Body of pancreas (tissue), 4 donors: ENCODE measurements around the gene SAYSD1. TPM values are rescaled to one million over a fixed set of nuclear protein-coding genes. Genes with fewer than 3 reads are reported as not detected.

Experiments
- ATAC-seq: fragments of 150-250 bp; one replicate; pipeline ENCODE4 v1.9.1; 2016
- DNase-seq, 4 donors: peaks; one replicate each; pipeline ENCODE4 v3.0.0-alpha.2; 2019
- H3K27ac ChIP-seq, 4 donors: fragments of 200-600 bp; sonication (generic); 1 replicate in 3 of 4; 2 replicates in 1 of 4; pipeline versions ENCODE4 v1.5.1 to v1.6.1; 2016 to 2019; ENCODE audit warnings: mild to moderate bottlenecking in 1 of 4, mixed read lengths in 1 of 4, moderate library complexity in 1 of 4
- H3K27me3 ChIP-seq, 2 donors: fragments of 200-600 bp; sonication (generic); one replicate each; pipeline ENCODE4 v1.6.0; 2016; ENCODE audit warnings: mild to moderate bottlenecking in 1 of 2
- H3K36me3 ChIP-seq, 2 donors: fragments of 200-600 bp; sonication (generic); replicated peaks in 1 of 2; 2 replicates each; pipeline ENCODE4 v1.5.1; 2016; ENCODE audit warnings: low read depth in 2 of 2; ENCODE audit not compliant: insufficient read depth in 1 of 2
- H3K4me1 ChIP-seq: fragments of 200-600 bp; sonication (generic); one replicate; pipeline ENCODE4 v1.6.0; 2016
- H3K4me3 ChIP-seq, 2 donors: fragments of 200-600 bp; sonication (generic); 1 replicate in 1 of 2; 2 replicates in 1 of 2; pipeline ENCODE4 v1.5.1; 2016 to 2019
- H3K9me3 ChIP-seq, 3 donors: fragments of 200-600 bp; sonication (generic); 1 replicate in 2 of 3; 2 replicates in 1 of 3; pipeline ENCODE4 v1.5.1; 2016
- POLR2A ChIP-seq, 3 donors: fragments of 450-650 bp; IDR thresholded peaks; one replicate each; pipeline ENCODE4 v1.6.1; 2016; ENCODE audit warnings: antibody characterized with exemption in 3 of 3, mild to moderate bottlenecking in 2 of 3
- WGBS, 2 donors: methylation state at CpG; one replicate each; pipeline ENCODE4 v1.1.5; 2017; 5-methylcytosine and 5-hydroxymethylcytosine counted together
- intact Hi-C: fragments of 100-400 bp; cut with DNase I; formaldehyde crosslinking; loops from one replicate; pipeline ENCODE4 v1.15.1; 2023
- total RNA-seq, 2 donors: library from RNA; depleted of rRNA; stranded (reverse); fragments of >200 nt; gene quantifications; one replicate each; pipeline ENCODE4 v1.1.0, GENCODE V29; 2016
- TF ChIP-seq, protein P1 (sequence below), 7 experiments: fragments of 450-650 bp in 4 of 7; fragments of 200-600 bp in 3 of 7; sonication (generic) in 3 of 7; IDR thresholded peaks; one replicate each; pipeline ENCODE4 v1.5.1; 2016 to 2019; ENCODE audit warnings: antibody characterized with exemption in 7 of 7

The SAYSD1 gene
- total RNA-seq, 2 donors from 2014 or later: 9.2 to 11.4 TPM

DNA sequence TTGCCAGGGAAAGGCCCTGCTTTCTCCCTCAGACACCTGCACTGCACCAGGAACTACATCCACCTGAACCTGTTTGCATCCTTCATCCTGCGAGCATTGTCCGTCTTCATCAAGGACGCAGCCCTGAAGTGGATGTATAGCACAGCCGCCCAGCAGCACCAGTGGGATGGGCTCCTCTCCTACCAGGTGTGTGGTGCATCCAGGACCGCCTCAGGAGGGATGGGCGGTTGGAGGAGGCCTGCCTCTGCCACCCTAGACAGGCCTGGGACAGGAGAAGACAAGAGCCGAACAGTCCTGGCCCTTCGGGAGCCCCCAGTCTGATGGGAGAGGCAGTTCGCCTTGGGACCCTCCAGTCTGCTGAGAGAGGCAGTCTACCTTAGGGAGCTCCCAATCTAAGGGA lies 42.2 kb downstream of the SAYSD1 start:
- Histone ChIP-seq H3K4me3 (no peak overlapping the region), H3K36me3 (no peaks in the 10 kb centered on the region), H3K27me3 (no peaks in the 10 kb centered on the region), H3K9me3 (no peaks in the 10 kb centered on the region), H3K27ac (no peak overlapping the region), H3K4me1 (no peaks in the 10 kb centered on the region)
- WGBS, 2 donors: 92 to 94% methylated on average over 5 to 9 of the region's 9 CpGs
- DNase-seq (no peak), ATAC-seq (no peak)
- intact Hi-C loops: no loop called here
- TF ChIP-seq, protein P1, sequence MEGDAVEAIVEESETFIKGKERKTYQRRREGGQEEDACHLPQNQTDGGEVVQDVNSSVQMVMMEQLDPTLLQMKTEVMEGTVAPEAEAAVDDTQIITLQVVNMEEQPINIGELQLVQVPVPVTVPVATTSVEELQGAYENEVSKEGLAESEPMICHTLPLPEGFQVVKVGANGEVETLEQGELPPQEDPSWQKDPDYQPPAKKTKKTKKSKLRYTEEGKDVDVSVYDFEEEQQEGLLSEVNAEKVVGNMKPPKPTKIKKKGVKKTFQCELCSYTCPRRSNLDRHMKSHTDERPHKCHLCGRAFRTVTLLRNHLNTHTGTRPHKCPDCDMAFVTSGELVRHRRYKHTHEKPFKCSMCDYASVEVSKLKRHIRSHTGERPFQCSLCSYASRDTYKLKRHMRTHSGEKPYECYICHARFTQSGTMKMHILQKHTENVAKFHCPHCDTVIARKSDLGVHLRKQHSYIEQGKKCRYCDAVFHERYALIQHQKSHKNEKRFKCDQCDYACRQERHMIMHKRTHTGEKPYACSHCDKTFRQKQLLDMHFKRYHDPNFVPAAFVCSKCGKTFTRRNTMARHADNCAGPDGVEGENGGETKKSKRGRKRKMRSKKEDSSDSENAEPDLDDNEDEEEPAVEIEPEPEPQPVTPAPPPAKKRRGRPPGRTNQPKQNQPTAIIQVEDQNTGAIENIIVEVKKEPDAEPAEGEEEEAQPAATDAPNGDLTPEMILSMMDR (IDR thresholded peaks at IDR 0.05): no peak

- ATAC-seq (no peak), DNase-seq (no peak)
- intact Hi-C loops: no loop called here
These were observed 46.6 kb downstream of the SAYSD1 start for GRCh38 chr6:39068391-39068790.

DNA sequence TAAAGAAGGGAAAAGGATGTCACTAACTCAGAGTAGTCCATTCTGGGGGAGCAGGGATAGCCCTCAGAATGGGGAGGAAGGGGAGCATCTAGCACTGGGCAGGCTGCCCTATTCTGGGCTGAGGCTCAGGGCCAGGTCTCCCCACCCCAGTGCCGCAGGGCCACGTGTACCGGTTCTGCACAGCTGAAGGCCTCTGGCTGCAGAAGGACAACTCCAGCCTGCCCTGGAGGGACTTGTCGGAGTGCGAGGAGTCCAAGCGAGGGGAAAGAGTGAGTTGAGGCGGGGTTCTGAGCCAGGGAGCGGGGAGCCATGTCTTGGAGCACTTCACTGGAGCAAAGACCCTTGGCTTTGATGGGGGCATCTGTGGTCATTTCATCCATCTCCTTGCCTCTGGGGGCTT lies 49.4 kb downstream of the SAYSD1 start:
- no peak overlapping the region for H3K27ac ChIP-seq
- 82 to 91% methylated on average over 8 of the region's 8 CpGs for WGBS, 2 donors
- no peak overlapping the region for H3K4me3 ChIP-seq
- H3K4me1 ChIP-seq: no peaks in the 10 kb centered on the region
- H3K27me3 ChIP-seq: no peaks in the 10 kb centered on the region
- no peaks in the 10 kb centered on the region for H3K9me3 ChIP-seq
- ATAC-seq (no peak), DNase-seq (no peak)
- intact Hi-C loops: no loop called here
- H3K36me3 ChIP-seq: no peaks in the 10 kb centered on the region
- no peak for TF ChIP-seq POLR2A (IDR thresholded peaks at IDR 0.05)
- TF ChIP-seq, protein P1 (IDR thresholded peaks at IDR 0.05): no peak

More at GRCh38 chr6:39068391-39068790, 46.6 kb downstream of the SAYSD1 start:
- TF ChIP-seq POLR2A (IDR thresholded peaks at IDR 0.05): no peak
- TF ChIP-seq, protein P1 (IDR thresholded peaks at IDR 0.05): no peak
- H3K4me3 ChIP-seq: no peak overlapping the region
- no peaks in the 10 kb centered on the region for H3K36me3 ChIP-seq
- no peak overlapping the region for H3K27ac ChIP-seq
- WGBS, 2 donors: 73 to 79% methylated on average over 7 of the region's 7 CpGs
- no peaks in the 10 kb centered on the region for H3K27me3 ChIP-seq
- H3K9me3 ChIP-seq: no peaks in the 10 kb centered on the region
- no peaks in the 10 kb centered on the region for H3K4me1 ChIP-seq

DNA sequence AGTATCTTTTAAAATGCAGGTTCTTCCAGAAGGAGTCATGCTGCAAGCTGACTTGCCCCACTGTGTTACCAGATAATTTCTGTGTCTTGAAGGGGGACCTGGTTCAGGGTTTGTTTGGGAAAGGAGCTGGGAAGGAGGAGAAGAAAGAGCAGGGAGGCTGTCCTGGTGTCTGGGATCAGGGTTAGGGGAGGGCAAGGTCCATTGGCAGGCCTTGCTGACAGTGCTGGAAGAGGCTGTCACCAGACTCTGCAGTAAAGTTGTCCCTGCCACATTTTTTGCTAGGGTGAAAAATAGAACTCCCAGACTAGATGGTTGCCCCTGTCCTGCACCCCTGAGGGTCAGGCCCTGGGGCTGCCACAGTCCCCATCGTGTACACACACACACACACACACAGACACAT lies 51.5 kb downstream of the SAYSD1 start:
- Histone ChIP-seq H3K4me1 (no peaks in the 10 kb centered on the region), H3K4me3 (no peak overlapping the region), H3K36me3 (peaks cover 0 to 3% of the 10 kb centered on the region in 2 donors), H3K27me3 (no peaks in the 10 kb centered on the region), H3K27ac (no peak overlapping the region), H3K9me3 (no peaks in the 10 kb centered on the region)
- DNase-seq (no peak), ATAC-seq (no peak)
- 62 to 77% methylated on average over 1 of the region's 1 CpG for WGBS, 2 donors
- intact Hi-C loops: no loop called here
- no peak for TF ChIP-seq POLR2A (IDR thresholded peaks at IDR 0.05)
- TF ChIP-seq, protein P1 (IDR thresholded peaks at IDR 0.05): no peak

- no peak for ATAC-seq
- Histone ChIP-seq H3K4me3 (no peak overlapping the region), H3K36me3 (peaks cover 0 to 3% of the 10 kb centered on the region in 2 donors), H3K4me1 (no peaks in the 10 kb centered on the region), H3K9me3 (no peaks in the 10 kb centered on the region), H3K27me3 (no peaks in the 10 kb centered on the region), H3K27ac (no peak overlapping the region)
- TF ChIP-seq, protein P1 (IDR thresholded peaks at IDR 0.05): no peak
- TF ChIP-seq POLR2A (IDR thresholded peaks at IDR 0.05): no peak
- 73 to 92% methylated on average over 4 to 10 of the region's 10 CpGs for WGBS, 2 donors
- intact Hi-C loops: no loop called here
- DNase-seq: no peak
These were observed 52.8 kb downstream of the SAYSD1 start for GRCh38 chr6:39062014-39062740.
